Measurements from ENCODE around the gene SPATA20. TPM values are rescaled to one million over a fixed set of nuclear protein-coding genes. Genes with fewer than 3 reads are reported as not detected.

Gene SPATA20
- total and polyA plus RNA-seq, 2 of the 13 experiments (the other 11 are each of a cell fraction or from before 2014, with no cell fraction given): 36.1 to 64.8 TPM

- TF ChIP-seq, protein P1, sequence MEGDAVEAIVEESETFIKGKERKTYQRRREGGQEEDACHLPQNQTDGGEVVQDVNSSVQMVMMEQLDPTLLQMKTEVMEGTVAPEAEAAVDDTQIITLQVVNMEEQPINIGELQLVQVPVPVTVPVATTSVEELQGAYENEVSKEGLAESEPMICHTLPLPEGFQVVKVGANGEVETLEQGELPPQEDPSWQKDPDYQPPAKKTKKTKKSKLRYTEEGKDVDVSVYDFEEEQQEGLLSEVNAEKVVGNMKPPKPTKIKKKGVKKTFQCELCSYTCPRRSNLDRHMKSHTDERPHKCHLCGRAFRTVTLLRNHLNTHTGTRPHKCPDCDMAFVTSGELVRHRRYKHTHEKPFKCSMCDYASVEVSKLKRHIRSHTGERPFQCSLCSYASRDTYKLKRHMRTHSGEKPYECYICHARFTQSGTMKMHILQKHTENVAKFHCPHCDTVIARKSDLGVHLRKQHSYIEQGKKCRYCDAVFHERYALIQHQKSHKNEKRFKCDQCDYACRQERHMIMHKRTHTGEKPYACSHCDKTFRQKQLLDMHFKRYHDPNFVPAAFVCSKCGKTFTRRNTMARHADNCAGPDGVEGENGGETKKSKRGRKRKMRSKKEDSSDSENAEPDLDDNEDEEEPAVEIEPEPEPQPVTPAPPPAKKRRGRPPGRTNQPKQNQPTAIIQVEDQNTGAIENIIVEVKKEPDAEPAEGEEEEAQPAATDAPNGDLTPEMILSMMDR (CRISPR knock-in tag; IDR thresholded peaks at IDR 0.05): peak; percentile 99
- no peak for TF ChIP-seq HOXA5 (CRISPR knock-in tag; IDR thresholded peaks at IDR 0.05)
- no peak for TF ChIP-seq TARDBP (CRISPR knock-in tag; IDR thresholded peaks at IDR 0.05)
- TF ChIP-seq MYNN (CRISPR knock-in tag; IDR thresholded peaks at IDR 0.05; ENCODE audit: low read depth): no peak
- TF ChIP-seq ZNF576 (CRISPR knock-in tag; IDR thresholded peaks at IDR 0.05): 0 out of 2 replicates have a peak, but pooled peaks have one; percentile 19
- no peak for TF ChIP-seq PAX8 (CRISPR knock-in tag; IDR thresholded peaks at IDR 0.05; ENCODE audit: borderline replicate concordance)
- TF ChIP-seq TCF7L2 (IDR thresholded peaks at IDR 0.05; ENCODE audit: low read depth, low read length): no peak
- TF ChIP-seq ZNF30 (CRISPR knock-in tag; IDR thresholded peaks at IDR 0.05): no peak
- TF ChIP-seq YEATS2 (CRISPR knock-in tag; IDR thresholded peaks at IDR 0.05; ENCODE audit: borderline replicate concordance): peak; percentile 61; the same call in 1 of the 2 replicates
- TF ChIP-seq MYC (CRISPR knock-in tag; IDR thresholded peaks at IDR 0.05; ENCODE audit: borderline replicate concordance): no peak
- TF ChIP-seq KLF13 (CRISPR knock-in tag; IDR thresholded peaks at IDR 0.05): no peak
- no peak for TF ChIP-seq ZNF296 (CRISPR knock-in tag; conservative IDR thresholded peaks at IDR 0.05)
- TF ChIP-seq ZNF136 (CRISPR knock-in tag; IDR thresholded peaks at IDR 0.05; ENCODE audit: low read depth): peak; percentile 58; the same call in 1 of the 2 replicates
- no peak; the same call in 1 of the 2 replicates for TF ChIP-seq ZNF770 (CRISPR knock-in tag; IDR thresholded peaks at IDR 0.05)
- no peak for TF ChIP-seq KDM1A (CRISPR knock-in tag; IDR thresholded peaks at IDR 0.05)
- TF ChIP-seq MEIS2 (CRISPR knock-in tag; IDR thresholded peaks at IDR 0.05): no peak
- TF ChIP-seq, protein P2, sequence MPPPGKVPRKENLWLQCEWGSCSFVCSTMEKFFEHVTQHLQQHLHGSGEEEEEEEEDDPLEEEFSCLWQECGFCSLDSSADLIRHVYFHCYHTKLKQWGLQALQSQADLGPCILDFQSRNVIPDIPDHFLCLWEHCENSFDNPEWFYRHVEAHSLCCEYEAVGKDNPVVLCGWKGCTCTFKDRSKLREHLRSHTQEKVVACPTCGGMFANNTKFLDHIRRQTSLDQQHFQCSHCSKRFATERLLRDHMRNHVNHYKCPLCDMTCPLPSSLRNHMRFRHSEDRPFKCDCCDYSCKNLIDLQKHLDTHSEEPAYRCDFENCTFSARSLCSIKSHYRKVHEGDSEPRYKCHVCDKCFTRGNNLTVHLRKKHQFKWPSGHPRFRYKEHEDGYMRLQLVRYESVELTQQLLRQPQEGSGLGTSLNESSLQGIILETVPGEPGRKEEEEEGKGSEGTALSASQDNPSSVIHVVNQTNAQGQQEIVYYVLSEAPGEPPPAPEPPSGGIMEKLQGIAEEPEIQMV (CRISPR knock-in tag; IDR thresholded peaks at IDR 0.05; ENCODE audit: low read depth): no peak; the same call in 1 of the 2 replicates
- TF ChIP-seq RBM22 (optimal IDR thresholded peaks at IDR 0.05; ENCODE audit: low read length): no peak
- TF ChIP-seq, protein P3, sequence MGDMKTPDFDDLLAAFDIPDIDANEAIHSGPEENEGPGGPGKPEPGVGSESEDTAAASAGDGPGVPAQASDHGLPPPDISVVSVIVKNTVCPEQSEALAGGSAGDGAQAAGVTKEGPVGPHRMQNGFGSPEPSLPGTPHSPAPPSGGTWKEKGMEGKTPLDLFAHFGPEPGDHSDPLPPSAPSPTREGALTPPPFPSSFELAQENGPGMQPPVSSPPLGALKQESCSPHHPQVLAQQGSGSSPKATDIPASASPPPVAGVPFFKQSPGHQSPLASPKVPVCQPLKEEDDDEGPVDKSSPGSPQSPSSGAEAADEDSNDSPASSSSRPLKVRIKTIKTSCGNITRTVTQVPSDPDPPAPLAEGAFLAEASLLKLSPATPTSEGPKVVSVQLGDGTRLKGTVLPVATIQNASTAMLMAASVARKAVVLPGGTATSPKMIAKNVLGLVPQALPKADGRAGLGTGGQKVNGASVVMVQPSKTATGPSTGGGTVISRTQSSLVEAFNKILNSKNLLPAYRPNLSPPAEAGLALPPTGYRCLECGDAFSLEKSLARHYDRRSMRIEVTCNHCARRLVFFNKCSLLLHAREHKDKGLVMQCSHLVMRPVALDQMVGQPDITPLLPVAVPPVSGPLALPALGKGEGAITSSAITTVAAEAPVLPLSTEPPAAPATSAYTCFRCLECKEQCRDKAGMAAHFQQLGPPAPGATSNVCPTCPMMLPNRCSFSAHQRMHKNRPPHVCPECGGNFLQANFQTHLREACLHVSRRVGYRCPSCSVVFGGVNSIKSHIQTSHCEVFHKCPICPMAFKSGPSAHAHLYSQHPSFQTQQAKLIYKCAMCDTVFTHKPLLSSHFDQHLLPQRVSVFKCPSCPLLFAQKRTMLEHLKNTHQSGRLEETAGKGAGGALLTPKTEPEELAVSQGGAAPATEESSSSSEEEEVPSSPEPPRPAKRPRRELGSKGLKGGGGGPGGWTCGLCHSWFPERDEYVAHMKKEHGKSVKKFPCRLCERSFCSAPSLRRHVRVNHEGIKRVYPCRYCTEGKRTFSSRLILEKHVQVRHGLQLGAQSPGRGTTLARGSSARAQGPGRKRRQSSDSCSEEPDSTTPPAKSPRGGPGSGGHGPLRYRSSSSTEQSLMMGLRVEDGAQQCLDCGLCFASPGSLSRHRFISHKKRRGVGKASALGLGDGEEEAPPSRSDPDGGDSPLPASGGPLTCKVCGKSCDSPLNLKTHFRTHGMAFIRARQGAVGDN (CRISPR knock-in tag; IDR thresholded peaks at IDR 0.05): peak; percentile 82
Measured at GRCh38 chr17:50550661-50551432, 3.9 kb downstream of the SPATA20 start (continued).

Measured in HepG2 (cell line).